ENCODE data around the gene METTL16. TPM values are rescaled to one million over a fixed set of nuclear protein-coding genes. Genes with fewer than 3 reads are reported as not detected.
"Not testable (repeated sequence)": the region's sequence is repeated elsewhere in the genome, so short reads cannot be mapped to it uniquely, and the experiment has no call there.

METTL16 gene
- total RNA-seq, 1 donor from 2014 or later, result 22.6 TPM

DNA sequence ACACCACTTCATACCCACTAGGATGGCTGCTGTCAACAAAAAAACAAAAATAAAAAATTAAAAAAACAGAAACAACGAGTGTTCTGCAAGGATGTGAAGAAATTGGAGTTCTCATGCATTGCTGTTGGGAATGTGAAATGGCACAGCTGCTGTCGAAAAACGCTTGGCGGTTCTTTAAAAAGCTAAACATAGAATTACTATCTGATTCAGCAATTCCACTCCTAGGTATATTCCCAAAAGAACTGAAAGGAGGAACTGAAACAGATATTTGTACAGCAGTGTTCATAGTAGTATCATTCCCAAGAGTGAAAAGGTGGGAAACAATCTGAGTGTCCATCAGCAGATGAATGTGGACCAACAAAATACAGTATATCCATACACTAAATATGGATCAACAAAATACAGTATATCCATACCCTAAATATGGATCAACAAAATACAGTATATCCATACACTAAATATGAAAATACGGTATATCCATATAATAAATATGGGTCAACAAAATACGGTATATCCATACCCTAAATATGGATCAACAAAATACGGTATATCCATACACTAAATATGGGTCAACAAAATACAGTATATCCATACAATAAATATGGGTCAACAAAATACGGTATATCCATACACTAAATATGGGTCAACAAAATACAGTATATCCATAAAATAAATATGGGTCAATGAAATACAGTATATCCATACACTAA lies 8.7 kb downstream of the METTL16 start:
- Mint-ChIP-seq H3K27me3 (ENCODE audit: unreplicated experiment) (no peaks in the 10 kb centered on the region), H3K4me3 (ENCODE audit: unreplicated experiment) (no peak overlapping the region), H3K4me1 (ENCODE audit: low read depth, unreplicated experiment) (no peaks in the 10 kb centered on the region), H3K9me3 (ENCODE audit: unreplicated experiment) (no peaks in the 10 kb centered on the region), H3K27ac (ENCODE audit: unreplicated experiment) (no peak overlapping the region), H3K36me3 (ENCODE audit: unreplicated experiment) (peaks cover 3% of the 10 kb centered on the region)
- TF ChIP-seq, protein P1, sequence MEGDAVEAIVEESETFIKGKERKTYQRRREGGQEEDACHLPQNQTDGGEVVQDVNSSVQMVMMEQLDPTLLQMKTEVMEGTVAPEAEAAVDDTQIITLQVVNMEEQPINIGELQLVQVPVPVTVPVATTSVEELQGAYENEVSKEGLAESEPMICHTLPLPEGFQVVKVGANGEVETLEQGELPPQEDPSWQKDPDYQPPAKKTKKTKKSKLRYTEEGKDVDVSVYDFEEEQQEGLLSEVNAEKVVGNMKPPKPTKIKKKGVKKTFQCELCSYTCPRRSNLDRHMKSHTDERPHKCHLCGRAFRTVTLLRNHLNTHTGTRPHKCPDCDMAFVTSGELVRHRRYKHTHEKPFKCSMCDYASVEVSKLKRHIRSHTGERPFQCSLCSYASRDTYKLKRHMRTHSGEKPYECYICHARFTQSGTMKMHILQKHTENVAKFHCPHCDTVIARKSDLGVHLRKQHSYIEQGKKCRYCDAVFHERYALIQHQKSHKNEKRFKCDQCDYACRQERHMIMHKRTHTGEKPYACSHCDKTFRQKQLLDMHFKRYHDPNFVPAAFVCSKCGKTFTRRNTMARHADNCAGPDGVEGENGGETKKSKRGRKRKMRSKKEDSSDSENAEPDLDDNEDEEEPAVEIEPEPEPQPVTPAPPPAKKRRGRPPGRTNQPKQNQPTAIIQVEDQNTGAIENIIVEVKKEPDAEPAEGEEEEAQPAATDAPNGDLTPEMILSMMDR (IDR thresholded peaks at IDR 0.05; ENCODE audit: partially characterized antibody, unreplicated experiment), result no peak
- no peak for DNase-seq

DNA sequence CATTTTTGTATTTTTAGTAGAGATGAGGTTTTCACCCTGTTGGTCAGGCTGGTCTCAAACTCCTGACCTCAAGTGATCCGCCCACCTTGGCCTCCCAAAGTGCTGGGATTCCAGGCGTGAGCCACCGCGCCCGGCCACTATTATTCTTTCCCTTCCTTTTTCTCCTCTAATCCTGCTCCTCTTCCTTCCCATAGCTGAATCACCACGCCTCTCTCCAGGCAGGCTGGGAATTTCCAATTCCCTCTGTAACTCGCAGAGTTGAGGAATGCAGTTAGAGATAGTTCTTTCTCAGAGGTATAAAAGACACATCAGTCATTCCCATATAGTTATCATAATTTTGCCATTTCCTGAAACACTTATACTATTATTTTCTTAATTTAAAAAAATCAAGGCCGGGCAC lies 11.2 kb downstream of the METTL16 start:
- H3K27me3 Mint-ChIP-seq (ENCODE audit: unreplicated experiment), result no peaks in the 10 kb centered on the region
- DNase-seq, result no peak
- H3K27ac Mint-ChIP-seq (ENCODE audit: unreplicated experiment), result no peak overlapping the region
- no peaks in the 10 kb centered on the region for H3K36me3 Mint-ChIP-seq (ENCODE audit: unreplicated experiment)
- no peaks in the 10 kb centered on the region for H3K4me1 Mint-ChIP-seq (ENCODE audit: low read depth, unreplicated experiment)
- H3K4me3 Mint-ChIP-seq (ENCODE audit: unreplicated experiment), result no peak overlapping the region
- TF ChIP-seq, protein P1 (IDR thresholded peaks at IDR 0.05; ENCODE audit: partially characterized antibody, unreplicated experiment), result no peak
- H3K9me3 Mint-ChIP-seq (ENCODE audit: unreplicated experiment), result no peaks in the 10 kb centered on the region

- H3K36me3 Mint-ChIP-seq (ENCODE audit: unreplicated experiment); H3K4me3 Mint-ChIP-seq (ENCODE audit: unreplicated experiment); DNase-seq; H3K27me3 Mint-ChIP-seq (ENCODE audit: unreplicated experiment); H3K27ac Mint-ChIP-seq (ENCODE audit: unreplicated experiment); H3K9me3 Mint-ChIP-seq (ENCODE audit: unreplicated experiment): not testable (repeated sequence)
- H3K4me1 Mint-ChIP-seq (ENCODE audit: low read depth, unreplicated experiment), result peaks cover 11% of the 10 kb centered on the region
Measured at GRCh38 chr17:2489286-2489685, 22.4 kb downstream of the METTL16 start.

DNA sequence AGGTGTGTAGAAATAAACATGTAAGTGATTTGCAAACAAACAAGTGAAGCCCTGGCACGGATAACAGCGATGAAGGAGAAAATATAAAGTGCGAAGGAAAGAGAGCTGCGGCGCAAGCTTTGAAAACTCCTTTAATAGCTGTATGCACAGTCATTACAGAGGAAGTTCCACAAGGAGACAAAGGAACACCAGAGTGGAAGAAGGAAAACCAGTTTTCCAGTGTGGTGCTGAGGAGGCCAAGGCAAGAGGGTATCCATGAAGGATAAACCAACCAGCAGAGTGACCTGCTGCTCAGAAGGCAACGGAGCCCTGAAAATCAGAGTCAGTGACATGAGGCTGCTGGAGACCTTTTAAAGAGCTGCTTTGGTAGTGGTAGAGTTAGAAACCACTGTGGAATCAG lies 24.4 kb downstream of the METTL16 start:
- DNase-seq, result no peak
- Mint-ChIP-seq H3K4me1 (ENCODE audit: low read depth, unreplicated experiment) (peaks cover 12% of the 10 kb centered on the region), H3K36me3 (ENCODE audit: unreplicated experiment) (no peaks in the 10 kb centered on the region), H3K27me3 (ENCODE audit: unreplicated experiment) (peaks cover 1% of the 10 kb centered on the region), H3K27ac (ENCODE audit: unreplicated experiment) (no peak overlapping the region), H3K4me3 (ENCODE audit: unreplicated experiment) (no peak overlapping the region), H3K9me3 (ENCODE audit: unreplicated experiment) (no peaks in the 10 kb centered on the region)
- TF ChIP-seq, protein P1 (IDR thresholded peaks at IDR 0.05; ENCODE audit: partially characterized antibody, unreplicated experiment), result no peak

GRCh38 chr17:2486709-2487108 lies 25.0 kb downstream of the METTL16 start:
- not testable (repeated sequence) for H3K27me3 Mint-ChIP-seq (ENCODE audit: unreplicated experiment); H3K27ac Mint-ChIP-seq (ENCODE audit: unreplicated experiment); DNase-seq; H3K36me3 Mint-ChIP-seq (ENCODE audit: unreplicated experiment); H3K9me3 Mint-ChIP-seq (ENCODE audit: unreplicated experiment)
- peaks cover 14% of the 10 kb centered on the region for H3K4me1 Mint-ChIP-seq (ENCODE audit: low read depth, unreplicated experiment)
- peak overlapping the region; percentile 7 for H3K4me3 Mint-ChIP-seq (ENCODE audit: unreplicated experiment)

GRCh38 chr17:2485970-2486369 lies 25.7 kb downstream of the METTL16 start:
- H3K4me1 Mint-ChIP-seq (ENCODE audit: low read depth, unreplicated experiment), result peaks cover 11% of the 10 kb centered on the region
- no peaks in the 10 kb centered on the region for H3K36me3 Mint-ChIP-seq (ENCODE audit: unreplicated experiment)
- no peak overlapping the region for H3K27ac Mint-ChIP-seq (ENCODE audit: unreplicated experiment)
- TF ChIP-seq, protein P1 (IDR thresholded peaks at IDR 0.05; ENCODE audit: partially characterized antibody, unreplicated experiment), result no peak
- peaks cover 1% of the 10 kb centered on the region for H3K27me3 Mint-ChIP-seq (ENCODE audit: unreplicated experiment)
- no peak for DNase-seq
- no peaks in the 10 kb centered on the region for H3K9me3 Mint-ChIP-seq (ENCODE audit: unreplicated experiment)
- H3K4me3 Mint-ChIP-seq (ENCODE audit: unreplicated experiment), result no peak overlapping the region

All from glutamatergic neuron (in vitro differentiated cells).